Measurements from ENCODE around the gene PARP1.

Gene PARP1

DNA sequence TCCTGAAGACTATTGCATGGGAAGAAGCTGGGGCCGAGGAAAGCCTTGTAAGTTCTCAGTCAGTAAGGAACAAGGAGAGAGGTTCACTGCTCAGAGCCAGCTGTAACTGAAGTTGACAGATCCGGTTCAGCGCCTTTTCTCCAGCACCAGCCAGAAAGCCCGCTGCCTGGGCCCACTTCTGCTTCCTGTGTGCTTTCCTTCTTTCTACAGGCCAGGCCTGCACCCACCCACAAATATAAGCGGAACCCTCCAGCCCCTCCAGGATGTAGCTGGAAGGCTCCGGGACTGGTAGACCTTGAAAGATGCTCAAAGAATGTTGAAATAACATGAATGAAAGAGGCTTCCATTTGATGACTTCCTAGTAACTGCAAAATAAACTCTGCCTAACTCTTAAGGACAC is 38.8 kb downstream of the PARP1 start:
- Histone ChIP-seq H3K27me3 (ENCODE audit: control insufficient read depth, insufficient read depth, low read length) (no peaks in the 10 kb centered on the region), H3K4me3 (ENCODE audit: low read length) (no peak overlapping the region), H3K4me1 (ENCODE audit: control insufficient read depth, low read depth, low read length) (no peaks in the 10 kb centered on the region), H3K27ac (ENCODE audit: low read length) (no peak overlapping the region), H3K9me3 (ENCODE audit: control insufficient read depth, low read depth, low read length) (no peaks in the 10 kb centered on the region), H3K36me3 (ENCODE audit: control insufficient read depth, low read depth, low read length) (peaks cover 98% of the 10 kb centered on the region), H3K9ac (ENCODE audit: low read length) (no peak overlapping the region)

DNA sequence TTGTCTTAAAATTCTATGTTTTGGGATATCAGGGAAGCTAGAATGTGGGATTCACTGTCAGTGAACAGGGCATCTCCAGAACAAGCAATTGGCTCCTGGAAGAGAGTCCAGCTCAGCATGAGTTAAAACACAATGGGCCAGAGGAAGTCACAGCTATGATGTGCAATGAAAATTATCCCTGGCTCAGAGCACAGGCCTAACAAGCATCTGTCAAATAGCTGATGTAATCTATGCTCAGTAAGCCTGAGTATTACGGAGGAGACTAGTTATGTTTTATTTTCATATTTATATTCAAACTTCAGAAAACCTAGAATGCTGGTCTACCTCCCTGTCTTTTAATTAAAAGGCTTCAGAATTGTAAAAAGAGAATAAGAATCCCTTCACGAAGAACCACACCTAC is 41.6 kb downstream of the PARP1 start:
- Histone ChIP-seq H3K9me3 (ENCODE audit: control insufficient read depth, low read depth, low read length) (no peaks in the 10 kb centered on the region), H3K4me3 (ENCODE audit: low read length) (no peak overlapping the region), H3K27ac (ENCODE audit: low read length) (no peak overlapping the region), H3K9ac (ENCODE audit: low read length) (no peak overlapping the region), H3K27me3 (ENCODE audit: control insufficient read depth, insufficient read depth, low read length) (no peaks in the 10 kb centered on the region), H3K36me3 (ENCODE audit: control insufficient read depth, low read depth, low read length) (peaks cover 98% of the 10 kb centered on the region), H3K4me1 (ENCODE audit: control insufficient read depth, low read depth, low read length) (no peaks in the 10 kb centered on the region)

DNA sequence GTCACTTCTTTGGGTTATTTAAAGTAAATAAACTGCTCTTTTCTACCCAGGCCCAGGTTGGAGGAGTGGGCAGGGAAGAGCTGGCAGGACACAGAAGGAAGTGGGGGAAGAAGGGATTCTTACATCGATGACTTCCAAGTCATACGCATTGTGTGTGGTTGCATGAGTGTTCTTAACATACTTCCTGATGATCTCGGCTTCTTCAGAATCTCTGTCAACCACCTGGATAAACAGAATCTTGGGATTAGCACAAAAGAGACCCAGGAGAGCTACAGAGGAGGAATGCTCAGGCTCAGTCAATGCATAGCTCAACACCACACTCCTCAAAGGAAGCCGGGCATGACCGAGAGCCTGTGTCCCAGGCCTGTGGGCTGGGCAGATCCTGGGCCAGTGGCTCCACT is 42.1 kb downstream of the PARP1 start:
- no peak overlapping the region for H3K27ac ChIP-seq (ENCODE audit: low read length)
- H3K4me3 ChIP-seq (ENCODE audit: low read length): no peak overlapping the region
- H3K27me3 ChIP-seq (ENCODE audit: control insufficient read depth, insufficient read depth, low read length): no peaks in the 10 kb centered on the region
- no peaks in the 10 kb centered on the region for H3K9me3 ChIP-seq (ENCODE audit: control insufficient read depth, low read depth, low read length)
- H3K4me1 ChIP-seq (ENCODE audit: control insufficient read depth, low read depth, low read length): no peaks in the 10 kb centered on the region
- H3K36me3 ChIP-seq (ENCODE audit: control insufficient read depth, low read depth, low read length): peaks cover 98% of the 10 kb centered on the region
- no peak overlapping the region for H3K9ac ChIP-seq (ENCODE audit: low read length)

GRCh38 chr1:226364901-226365565 is 42.9 kb downstream of the PARP1 start:
- H3K4me1 ChIP-seq (ENCODE audit: control insufficient read depth, low read depth, low read length): no peaks in the 10 kb centered on the region
- H3K4me3 ChIP-seq (ENCODE audit: low read length): no peak overlapping the region
- H3K36me3 ChIP-seq (ENCODE audit: control insufficient read depth, low read depth, low read length): peaks cover 98% of the 10 kb centered on the region
- H3K27ac ChIP-seq (ENCODE audit: low read length): no peak overlapping the region
- no peak overlapping the region for H3K9ac ChIP-seq (ENCODE audit: low read length)
- no peaks in the 10 kb centered on the region for H3K9me3 ChIP-seq (ENCODE audit: control insufficient read depth, low read depth, low read length)
- no peaks in the 10 kb centered on the region for H3K27me3 ChIP-seq (ENCODE audit: control insufficient read depth, insufficient read depth, low read length)

DNA sequence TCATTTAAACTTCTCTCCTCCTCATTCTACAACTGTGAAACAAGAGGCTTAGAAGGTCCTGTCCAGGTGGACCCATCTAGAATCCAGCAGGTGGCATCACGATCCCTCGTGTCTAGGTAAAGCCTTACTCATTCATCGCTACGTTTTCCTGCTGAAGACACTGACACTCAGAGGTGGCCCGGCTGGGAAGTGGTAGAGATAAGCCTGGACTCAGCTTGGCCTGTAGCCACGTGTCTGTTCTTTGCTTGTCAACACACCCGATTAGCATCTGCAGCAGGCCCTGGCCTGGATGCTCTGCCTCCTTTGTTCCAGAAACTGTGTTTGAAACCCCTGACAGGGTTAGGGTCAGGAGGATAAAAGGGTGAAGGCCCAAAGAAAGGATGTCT is 43.4 kb downstream of the PARP1 start:
- H3K27ac ChIP-seq (ENCODE audit: low read length): no peak overlapping the region
- H3K36me3 ChIP-seq (ENCODE audit: control insufficient read depth, low read depth, low read length): peaks cover 99% of the 10 kb centered on the region
- H3K4me3 ChIP-seq (ENCODE audit: low read length): no peak overlapping the region
- H3K4me1 ChIP-seq (ENCODE audit: control insufficient read depth, low read depth, low read length): no peaks in the 10 kb centered on the region
- no peaks in the 10 kb centered on the region for H3K27me3 ChIP-seq (ENCODE audit: control insufficient read depth, insufficient read depth, low read length)
- H3K9ac ChIP-seq (ENCODE audit: low read length): no peak overlapping the region
- H3K9me3 ChIP-seq (ENCODE audit: control insufficient read depth, low read depth, low read length): no peaks in the 10 kb centered on the region

DNA sequence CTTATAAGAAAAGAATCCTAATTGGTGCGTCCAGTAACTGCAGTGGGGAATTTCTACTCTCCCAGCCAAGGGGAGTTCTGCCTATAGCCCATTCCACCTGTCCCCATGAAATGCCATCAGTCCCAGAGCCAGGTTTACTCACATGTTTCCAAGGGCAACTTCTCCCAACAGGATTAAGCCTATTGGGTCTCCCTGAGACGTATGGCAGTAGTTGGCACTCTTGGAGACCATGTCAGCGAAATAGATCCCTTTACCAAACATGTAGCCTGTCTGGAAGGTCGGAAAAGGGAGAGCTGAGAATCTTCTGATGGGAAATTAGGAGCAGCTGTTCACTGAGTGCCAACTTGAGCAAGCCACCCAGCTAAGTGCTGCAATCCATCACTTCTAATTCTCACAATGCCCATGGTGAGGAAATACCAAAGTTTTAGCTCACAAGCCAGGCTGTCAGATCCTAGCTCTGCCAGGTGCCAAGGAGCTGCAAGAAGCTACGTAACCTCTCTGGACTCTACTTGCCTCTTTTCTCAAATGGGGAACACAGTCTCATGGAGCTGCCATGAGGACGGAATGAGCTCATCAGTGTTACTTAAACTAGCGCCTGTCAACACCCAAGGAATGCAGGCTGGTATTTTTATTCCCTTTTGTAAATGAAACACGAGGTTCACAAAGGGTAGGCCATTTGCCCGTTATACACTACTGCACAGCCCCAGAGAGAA is 43.9 kb downstream of the PARP1 start:
- Histone ChIP-seq H3K4me3 (ENCODE audit: low read length) (no peak overlapping the region), H3K9ac (ENCODE audit: low read length) (no peak overlapping the region), H3K27ac (ENCODE audit: low read length) (no peak overlapping the region), H3K36me3 (ENCODE audit: control insufficient read depth, low read depth, low read length) (peaks cover 97% of the 10 kb centered on the region), H3K4me1 (ENCODE audit: control insufficient read depth, low read depth, low read length) (no peaks in the 10 kb centered on the region), H3K9me3 (ENCODE audit: control insufficient read depth, low read depth, low read length) (no peaks in the 10 kb centered on the region), H3K27me3 (ENCODE audit: control insufficient read depth, insufficient read depth, low read length) (no peaks in the 10 kb centered on the region)

- H3K9ac ChIP-seq (ENCODE audit: low read length): no peak overlapping the region
- no peak overlapping the region for H3K4me3 ChIP-seq (ENCODE audit: low read length)
- no peaks in the 10 kb centered on the region for H3K27me3 ChIP-seq (ENCODE audit: control insufficient read depth, insufficient read depth, low read length)
- no peak overlapping the region for H3K27ac ChIP-seq (ENCODE audit: low read length)
- no peaks in the 10 kb centered on the region for H3K4me1 ChIP-seq (ENCODE audit: control insufficient read depth, low read depth, low read length)
- no peaks in the 10 kb centered on the region for H3K9me3 ChIP-seq (ENCODE audit: control insufficient read depth, low read depth, low read length)
- peaks cover 96% of the 10 kb centered on the region for H3K36me3 ChIP-seq (ENCODE audit: control insufficient read depth, low read depth, low read length)
Observed at GRCh38 chr1:226362891-226363447, 44.9 kb downstream of the PARP1 start.

DNA sequence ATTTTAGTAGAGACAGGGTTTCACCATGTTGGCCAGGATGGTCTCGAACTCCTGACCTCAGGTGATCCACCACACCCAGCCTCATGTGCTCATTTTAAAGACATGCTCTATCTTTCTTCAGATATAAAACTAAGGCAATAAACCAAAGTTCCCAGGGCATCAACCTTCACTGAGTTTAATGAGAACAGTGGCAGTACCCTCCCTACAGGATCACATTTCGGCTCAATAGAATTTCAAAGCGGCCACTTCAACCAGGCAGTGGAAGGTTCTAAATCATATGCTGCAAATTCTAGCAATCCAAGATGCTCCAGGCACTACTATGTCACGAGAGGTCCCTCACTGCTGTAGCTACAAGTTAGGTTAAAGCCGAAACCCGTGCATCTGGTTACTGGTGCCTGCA is 45.5 kb downstream of the PARP1 start:
- Histone ChIP-seq H3K36me3 (ENCODE audit: control insufficient read depth, low read depth, low read length) (peaks cover 95% of the 10 kb centered on the region), H3K4me3 (ENCODE audit: low read length) (no peak overlapping the region)

GRCh38 chr1:226360106-226360746 is 47.7 kb downstream of the PARP1 start:
- H3K4me1 ChIP-seq (ENCODE audit: control insufficient read depth, low read depth, low read length): no peaks in the 10 kb centered on the region
- no peak overlapping the region for H3K9ac ChIP-seq (ENCODE audit: low read length)
- H3K27me3 ChIP-seq (ENCODE audit: control insufficient read depth, insufficient read depth, low read length): no peaks in the 10 kb centered on the region
- no peaks in the 10 kb centered on the region for H3K9me3 ChIP-seq (ENCODE audit: control insufficient read depth, low read depth, low read length)
- peaks cover 74% of the 10 kb centered on the region for H3K36me3 ChIP-seq (ENCODE audit: control insufficient read depth, low read depth, low read length)
- no peak overlapping the region for H3K27ac ChIP-seq (ENCODE audit: low read length)
- no peak overlapping the region for H3K4me3 ChIP-seq (ENCODE audit: low read length)

More for the DNA sequence above, 45.5 kb downstream of the PARP1 start:
- Histone ChIP-seq H3K4me1 (ENCODE audit: control insufficient read depth, low read depth, low read length) (no peaks in the 10 kb centered on the region), H3K27ac (ENCODE audit: low read length) (no peak overlapping the region), H3K27me3 (ENCODE audit: control insufficient read depth, insufficient read depth, low read length) (no peaks in the 10 kb centered on the region), H3K9ac (ENCODE audit: low read length) (no peak overlapping the region), H3K9me3 (ENCODE audit: control insufficient read depth, low read depth, low read length) (no peaks in the 10 kb centered on the region)

- no peaks in the 10 kb centered on the region for H3K4me1 ChIP-seq (ENCODE audit: control insufficient read depth, low read depth, low read length)
- no peaks in the 10 kb centered on the region for H3K9me3 ChIP-seq (ENCODE audit: control insufficient read depth, low read depth, low read length)
- H3K4me3 ChIP-seq (ENCODE audit: low read length): no peak overlapping the region
- no peaks in the 10 kb centered on the region for H3K27me3 ChIP-seq (ENCODE audit: control insufficient read depth, insufficient read depth, low read length)
- H3K36me3 ChIP-seq (ENCODE audit: control insufficient read depth, low read depth, low read length): peaks cover 46% of the 10 kb centered on the region
- H3K9ac ChIP-seq (ENCODE audit: low read length): no peak overlapping the region
- H3K27ac ChIP-seq (ENCODE audit: low read length): no peak overlapping the region
Observed at GRCh38 chr1:226357416-226357815, 50.5 kb downstream of the PARP1 start.

GRCh38 chr1:226355669-226356551 is 52.0 kb downstream of the PARP1 start:
- peaks cover 31% of the 10 kb centered on the region for H3K36me3 ChIP-seq (ENCODE audit: control insufficient read depth, low read depth, low read length)
- H3K4me1 ChIP-seq (ENCODE audit: control insufficient read depth, low read depth, low read length): no peaks in the 10 kb centered on the region
- H3K9me3 ChIP-seq (ENCODE audit: control insufficient read depth, low read depth, low read length): no peaks in the 10 kb centered on the region
- H3K27ac ChIP-seq (ENCODE audit: low read length): no peak overlapping the region
- no peak overlapping the region for H3K4me3 ChIP-seq (ENCODE audit: low read length)
- H3K27me3 ChIP-seq (ENCODE audit: control insufficient read depth, insufficient read depth, low read length): no peaks in the 10 kb centered on the region
- H3K9ac ChIP-seq (ENCODE audit: low read length): no peak overlapping the region

Measured in iPS-18a (cell line).